HEK293 (cell line): ENCODE measurements around the gene AGMO.

Experiments used
- CTCF ChIA-PET: fragments of 350-600 bp; formaldehyde crosslinking; extraction: SDS; loops from one replicate; lab custom pipeline; 2021; ENCODE audit warnings: antibody characterized with exemption; lab: Yijun Ruan, JAX
- POLR2A ChIA-PET: fragments of 300-600 bp; formaldehyde crosslinking; extraction: SDS; loops from one replicate; lab custom pipeline; 2020; ENCODE audit warnings: antibody characterized with exemption, inconsistent platforms; lab: Yijun Ruan, JAX
- H3K27ac ChIP-seq: fragments of 200-500 bp; sonication (Bioruptor generic); 2 replicates; pipeline ENCODE4 v1.5.1; 2014; ENCODE audit warnings: low read depth, low read length, control low read depth, inconsistent platforms; ENCODE audit errors: extremely low read depth
- H3K36me3 ChIP-seq, 2 experiments: fragments of 200-500 bp in 1 of 2; sonication (Bioruptor generic) in 1 of 2; 1 replicate in 1 of 2; 2 replicates in 1 of 2; pipeline ENCODE4 v1.5.1; 2014 to 2017; ENCODE audit warnings: inconsistent platforms in 2 of 2, low read length in 2 of 2; ENCODE audit not compliant: control insufficient read depth in 2 of 2, insufficient read depth in 1 of 2
- H3K4me1 ChIP-seq: fragments of 200-500 bp; sonication (Bioruptor generic); 2 replicates; pipeline ENCODE4 v1.5.1; 2014; ENCODE audit warnings: mild to moderate bottlenecking, low read length, inconsistent platforms; ENCODE audit not compliant: control insufficient read depth, insufficient read depth
- H3K4me3 ChIP-seq: 2 replicates; pipeline ENCODE4 v1.5.1; 2011; ENCODE audit warnings: low read depth, mild to moderate bottlenecking, control low read depth, low read length, moderate library complexity
- H3K9me3 ChIP-seq: fragments of 200-500 bp; sonication (Bioruptor generic); 2 replicates; pipeline ENCODE4 v1.5.1; 2014; ENCODE audit warnings: low read depth, low read length, inconsistent platforms; ENCODE audit not compliant: control insufficient read depth, insufficient read depth
- PATZ1 ChIP-seq: fragments of 450-650 bp; formaldehyde crosslinking; IDR thresholded peaks from 2 replicates; pipeline ENCODE4 v1.5.1; 2016; ENCODE audit warnings: missing biosample characterization, missing genetic modification characterization
- SALL2 ChIP-seq: fragments of 450-650 bp; formaldehyde crosslinking; IDR thresholded peaks from 2 replicates; pipeline ENCODE4 v1.5.0; 2017; ENCODE audit warnings: missing biosample characterization, mild to moderate bottlenecking, missing genetic modification characterization, borderline replicate concordance
- ZBTB20 ChIP-seq: fragments of 450-650 bp; formaldehyde crosslinking; IDR thresholded peaks from 2 replicates; pipeline ENCODE4 v1.5.1; 2016; ENCODE audit warnings: missing biosample characterization, missing genetic modification characterization
- ZBTB26 ChIP-seq: fragments of 450-650 bp; formaldehyde crosslinking; optimal IDR thresholded peaks from 2 replicates; pipeline ENCODE3; 2016; ENCODE audit warnings: missing biosample characterization, mild to moderate bottlenecking, missing genetic modification characterization
- ZEB2 ChIP-seq: fragments of 450-650 bp; formaldehyde crosslinking; IDR thresholded peaks from 2 replicates; pipeline ENCODE4 v1.5.1; 2016; ENCODE audit warnings: missing biosample characterization, missing genetic modification characterization
- ZFP37 ChIP-seq: fragments of 450-650 bp; formaldehyde crosslinking; IDR thresholded peaks from 2 replicates; pipeline ENCODE4 v1.5.1; 2016; ENCODE audit warnings: missing biosample characterization, missing genetic modification characterization
- ZFP69B ChIP-seq: fragments of 450-650 bp; formaldehyde crosslinking; IDR thresholded peaks from 2 replicates; pipeline ENCODE4 v1.5.1; 2016; ENCODE audit warnings: missing biosample characterization, missing genetic modification characterization
- ZNF146 ChIP-seq: fragments of 450-650 bp; formaldehyde crosslinking; IDR thresholded peaks from 2 replicates; pipeline ENCODE4 v1.5.1; 2016; ENCODE audit warnings: missing biosample characterization, missing genetic modification characterization
- ZNF19 ChIP-seq: fragments of 450-650 bp; formaldehyde crosslinking; IDR thresholded peaks from 2 replicates; pipeline ENCODE4; 2016; ENCODE audit warnings: missing biosample characterization, missing genetic modification characterization, low read depth
- ZNF211 ChIP-seq: fragments of 450-650 bp; formaldehyde crosslinking; IDR thresholded peaks from 2 replicates; pipeline ENCODE4 v1.5.1; 2016; ENCODE audit warnings: low read depth, missing biosample characterization, missing genetic modification characterization
- ZNF221 ChIP-seq: fragments of 450-650 bp; formaldehyde crosslinking; IDR thresholded peaks from 2 replicates; pipeline ENCODE4 v1.5.1; 2017; ENCODE audit warnings: missing biosample characterization, missing genetic modification characterization, borderline replicate concordance
- ZNF292 ChIP-seq: fragments of 450-650 bp; formaldehyde crosslinking; IDR thresholded peaks from 2 replicates; pipeline ENCODE4 v1.5.1; 2016; ENCODE audit warnings: low read depth, missing biosample characterization, missing genetic modification characterization, borderline replicate concordance
- ZNF335 ChIP-seq: fragments of 450-650 bp; formaldehyde crosslinking; conservative IDR thresholded peaks from 2 replicates; pipeline ENCODE4 v1.5.1; 2016; ENCODE audit warnings: missing biosample characterization, missing genetic modification characterization
- ZNF426 ChIP-seq: fragments of 450-650 bp; formaldehyde crosslinking; IDR thresholded peaks from 2 replicates; pipeline ENCODE4 v1.5.1; 2017; ENCODE audit warnings: missing biosample characterization, missing genetic modification characterization, mild to moderate bottlenecking, inconsistent platforms, moderate library complexity
- ZNF433 ChIP-seq: fragments of 450-650 bp; formaldehyde crosslinking; IDR thresholded peaks from 2 replicates; pipeline ENCODE4 v1.5.1; 2016; ENCODE audit warnings: missing biosample characterization, missing genetic modification characterization, low read depth
- ZNF473 ChIP-seq: fragments of 450-650 bp; formaldehyde crosslinking; IDR thresholded peaks from 2 replicates; pipeline ENCODE4 v1.5.1; 2017; ENCODE audit warnings: missing biosample characterization, missing genetic modification characterization
- ZNF48 ChIP-seq: fragments of 450-650 bp; formaldehyde crosslinking; IDR thresholded peaks from 2 replicates; pipeline ENCODE4 v1.5.1; 2016; ENCODE audit warnings: missing biosample characterization, missing genetic modification characterization
- ZNF488 ChIP-seq: fragments of 450-650 bp; formaldehyde crosslinking; IDR thresholded peaks from 2 replicates; pipeline ENCODE4 v1.5.1; 2016; ENCODE audit warnings: missing biosample characterization, missing genetic modification characterization
- ZNF510 ChIP-seq: fragments of 450-650 bp; formaldehyde crosslinking; IDR thresholded peaks from 2 replicates; pipeline ENCODE4 v1.5.1; 2018; ENCODE audit warnings: mild to moderate bottlenecking, missing genetic modification characterization, missing biosample characterization; ENCODE audit not compliant: insufficient replicate concordance
- ZNF548 ChIP-seq: fragments of 450-650 bp; formaldehyde crosslinking; IDR thresholded peaks from 2 replicates; pipeline ENCODE4 v1.5.1; 2016; ENCODE audit warnings: missing biosample characterization, missing genetic modification characterization
- ZNF549 ChIP-seq: fragments of 450-650 bp; IDR thresholded peaks from 2 replicates; pipeline ENCODE4 v1.5.1; 2018; ENCODE audit warnings: missing biosample characterization, missing genetic modification characterization, mild to moderate bottlenecking, inconsistent platforms, moderate library complexity
- ZNF596 ChIP-seq: fragments of 450-650 bp; IDR thresholded peaks from 2 replicates; pipeline ENCODE4 v1.5.0; 2018; ENCODE audit warnings: missing biosample characterization, mild to moderate bottlenecking, missing genetic modification characterization, moderate library complexity
- ZNF658 ChIP-seq: fragments of 450-650 bp; formaldehyde crosslinking; IDR thresholded peaks from 2 replicates; pipeline ENCODE4; 2016; ENCODE audit warnings: missing biosample characterization, missing genetic modification characterization
- ZSCAN18 ChIP-seq: fragments of 450-650 bp; formaldehyde crosslinking; IDR thresholded peaks from 2 replicates; pipeline ENCODE4 v1.5.1; 2016; ENCODE audit warnings: missing biosample characterization, missing genetic modification characterization

Gene AGMO

GRCh38 chr7:15168489-15168888 is 393.3 kb downstream of the AGMO start:
- Histone ChIP-seq H3K36me3 (no peaks in the 10 kb centered on the region), H3K9me3 (no peaks in the 10 kb centered on the region), H3K4me1 (no peaks in the 10 kb centered on the region), H3K27ac (no peak overlapping the region), H3K4me3 (no peak overlapping the region)
- ChIA-PET POLR2A (no interaction called here), CTCF (no interaction called here)
- TF ChIP-seq ZNF473 (no peak), ZNF433 (tag by site-specific recombination) (no peak), ZFP69B (tag by site-specific recombination) (no peak), ZSCAN18 (tag by site-specific recombination) (no peak), ZNF596 (tag by site-specific recombination) (no peak), ZFP37 (no peak), ZNF221 (tag by site-specific recombination) (no peak), PATZ1 (tag by site-specific recombination) (no peak), ZBTB20 (tag by site-specific recombination) (no peak), ZNF48 (tag by site-specific recombination) (no peak), ZNF426 (tag by site-specific recombination) (no peak), ZNF292 (tag by site-specific recombination) (no peak), ZNF548 (tag by site-specific recombination) (no peak), ZNF335 (tag by site-specific recombination) (no peak)

- Histone ChIP-seq H3K4me3 (no peak overlapping the region), H3K27ac (no peak overlapping the region), H3K4me1 (no peaks in the 10 kb centered on the region), H3K9me3 (no peaks in the 10 kb centered on the region), H3K36me3 (no peaks in the 10 kb centered on the region)
- CTCF ChIA-PET = no interaction called here
- no peak for TF ChIP-seq ZNF549 (tag by site-specific recombination)
- TF ChIP-seq ZNF211 (tag by site-specific recombination) = no peak
- no peak for TF ChIP-seq ZEB2
- TF ChIP-seq ZNF658 (tag by site-specific recombination) = no peak
- no peak for TF ChIP-seq SALL2 (tag by site-specific recombination)
- no peak for TF ChIP-seq ZNF146 (tag by site-specific recombination)
- TF ChIP-seq ZNF19 (tag by site-specific recombination) = no peak
- TF ChIP-seq ZNF510 (tag by site-specific recombination) = no peak
- no peak for TF ChIP-seq ZNF488
- TF ChIP-seq ZBTB26 (tag by site-specific recombination) = no peak
- TF ChIP-seq ZSCAN18 (tag by site-specific recombination) = no peak
- POLR2A ChIA-PET = no interaction called here
Observed at GRCh38 chr7:15167912-15168311, 393.9 kb downstream of the AGMO start.
